ENCODE measurements around the gene SPDEF. TPM values are rescaled to one million over a fixed set of nuclear protein-coding genes. Genes with fewer than 3 reads are reported as not detected.

The SPDEF gene
- total and polyA plus RNA-seq, 2 donors (not counting 1 experiment from before 2014, with no cell fraction given) = under 0.01 to 0.03 TPM

- no peak overlapping the region for H3K4me3 ChIP-seq (replicated peaks in 1 of 4; ENCODE audit: control extremely low read depth in 1 of 4, insufficient read depth in 1 of 4, low read depth in 3 of 4, low read length in 4 of 4)
- no peak overlapping the region for H3K9ac ChIP-seq (ENCODE audit: insufficient read depth, low read length)
- H3K79me2 ChIP-seq (ENCODE audit: control insufficient read depth, insufficient read depth, low read length) = no peaks in the 10 kb centered on the region
- H3K9me3 ChIP-seq (ENCODE audit: control insufficient read depth, insufficient read depth, low read depth, low read length) = no peaks in the 10 kb centered on the region
- no peaks in the 10 kb centered on the region for H3K36me3 ChIP-seq (ENCODE audit: control insufficient read depth, insufficient read depth, low read length)
- no peak overlapping the region for H3K4me2 ChIP-seq (ENCODE audit: extremely low read depth, insufficient read depth, low read length)
- H3K4me1 ChIP-seq (ENCODE audit: control insufficient read depth, extremely low read depth, insufficient read depth, low read length) = no peaks in the 10 kb centered on the region
- H2AFZ ChIP-seq (ENCODE audit: low read length) = no peak overlapping the region
- H3K27me3 ChIP-seq (ENCODE audit: control insufficient read depth, insufficient read depth, low read length) = no peaks in the 10 kb centered on the region
- TF ChIP-seq EZH2 (IDR thresholded peaks at IDR 0.05; ENCODE audit: low read length, missing control alignments) (no peak), CTCF (conservative IDR thresholded peaks at IDR 0.05 in 1 of 2, IDR thresholded peaks at IDR 0.05 in 1 of 2; ENCODE audit: low read depth in 1 of 2, low read length in 2 of 2) (no peak)
- H4K20me1 ChIP-seq (ENCODE audit: control insufficient read depth, extremely low read depth, insufficient read depth, low read length) = no peaks in the 10 kb centered on the region
- no peak for DNase-seq (ENCODE audit: low read depth in 2 of 2)
- no peak overlapping the region for H3K27ac ChIP-seq (ENCODE audit: insufficient read depth, low read length)
Measured at GRCh38 chr6:34522761-34523160, 33.4 kb downstream of the SPDEF start.

GRCh38 chr6:34521463-34522285 is 34.5 kb downstream of the SPDEF start:
- DNase-seq (ENCODE audit: low read depth in 2 of 2) = no peak
- H3K9ac ChIP-seq (ENCODE audit: insufficient read depth, low read length) = no peak overlapping the region
- no peak overlapping the region for H3K4me2 ChIP-seq (ENCODE audit: extremely low read depth, insufficient read depth, low read length)
- H4K20me1 ChIP-seq (ENCODE audit: control insufficient read depth, extremely low read depth, insufficient read depth, low read length) = no peaks in the 10 kb centered on the region
- H3K27me3 ChIP-seq (ENCODE audit: control insufficient read depth, insufficient read depth, low read length) = no peaks in the 10 kb centered on the region
- no peak overlapping the region for H3K27ac ChIP-seq (ENCODE audit: insufficient read depth, low read length)
- H2AFZ ChIP-seq (ENCODE audit: low read length) = no peak overlapping the region
- H3K9me3 ChIP-seq (ENCODE audit: control insufficient read depth, insufficient read depth, low read depth, low read length) = no peaks in the 10 kb centered on the region
- no peaks in the 10 kb centered on the region for H3K79me2 ChIP-seq (ENCODE audit: control insufficient read depth, insufficient read depth, low read length)
- H3K36me3 ChIP-seq (ENCODE audit: control insufficient read depth, insufficient read depth, low read length) = no peaks in the 10 kb centered on the region
- H3K4me3 ChIP-seq (replicated peaks in 1 of 4; ENCODE audit: control extremely low read depth in 1 of 4, insufficient read depth in 1 of 4, low read depth in 3 of 4, low read length in 4 of 4) = no peak overlapping the region
- TF ChIP-seq CTCF (conservative IDR thresholded peaks at IDR 0.05 in 1 of 2, IDR thresholded peaks at IDR 0.05 in 1 of 2; ENCODE audit: low read depth in 1 of 2, low read length in 2 of 2) (no peak), EZH2 (IDR thresholded peaks at IDR 0.05; ENCODE audit: low read length, missing control alignments) (no peak)
- H3K4me1 ChIP-seq (ENCODE audit: control insufficient read depth, extremely low read depth, insufficient read depth, low read length) = no peaks in the 10 kb centered on the region

GRCh38 chr6:34520645-34521462 is 35.3 kb downstream of the SPDEF start:
- Histone ChIP-seq H3K4me3 (replicated peaks in 1 of 4; ENCODE audit: control extremely low read depth in 1 of 4, insufficient read depth in 1 of 4, low read depth in 3 of 4, low read length in 4 of 4) (no peak overlapping the region), H3K4me1 (ENCODE audit: control insufficient read depth, extremely low read depth, insufficient read depth, low read length) (no peaks in the 10 kb centered on the region), H3K4me2 (ENCODE audit: extremely low read depth, insufficient read depth, low read length) (no peak overlapping the region), H3K79me2 (ENCODE audit: control insufficient read depth, insufficient read depth, low read length) (no peaks in the 10 kb centered on the region), H3K9ac (ENCODE audit: insufficient read depth, low read length) (no peak overlapping the region), H3K36me3 (ENCODE audit: control insufficient read depth, insufficient read depth, low read length) (no peaks in the 10 kb centered on the region), H3K27ac (ENCODE audit: insufficient read depth, low read length) (no peak overlapping the region), H3K9me3 (ENCODE audit: control insufficient read depth, insufficient read depth, low read depth, low read length) (no peaks in the 10 kb centered on the region), H4K20me1 (ENCODE audit: control insufficient read depth, extremely low read depth, insufficient read depth, low read length) (no peaks in the 10 kb centered on the region), H2AFZ (ENCODE audit: low read length) (no peak overlapping the region), H3K27me3 (ENCODE audit: control insufficient read depth, insufficient read depth, low read length) (peaks cover 5% of the 10 kb centered on the region)
- no peak for DNase-seq (ENCODE audit: low read depth in 2 of 2)
- TF ChIP-seq EZH2 (IDR thresholded peaks at IDR 0.05; ENCODE audit: low read length, missing control alignments) = no peak

Data from fibroblast of lung (primary cell).